HepG2 (cell line): Measurements from ENCODE around the gene SOAT2. TPM values are rescaled to one million over a fixed set of nuclear protein-coding genes. Genes with fewer than 3 reads are reported as not detected.

Experiments
- ARID2 ChIP-seq: sonication (generic); formaldehyde crosslinking; IDR thresholded peaks from 2 replicates; pipeline ENCODE4 v1.8.1; 2022; ENCODE audit warnings: mild to moderate bottlenecking, missing genetic modification reagents, borderline replicate concordance
- CBFB ChIP-seq: sonication (generic); formaldehyde crosslinking; IDR thresholded peaks from 2 replicates; pipeline ENCODE4 v1.4.0; 2020; ENCODE audit warnings: missing genetic modification reagents
- DZIP1 ChIP-seq: sonication (generic); formaldehyde crosslinking; IDR thresholded peaks from 2 replicates; pipeline ENCODE4 v1.5.0; 2020; ENCODE audit warnings: mild to moderate bottlenecking, missing genetic modification reagents
- ESRRA ChIP-seq: sonication (generic); formaldehyde crosslinking; IDR thresholded peaks from 2 replicates; pipeline ENCODE4 v1.5.1; 2020; ENCODE audit warnings: mild to moderate bottlenecking, low read depth, missing genetic modification reagents
- HDAC6 ChIP-seq: fragments of 200-600 bp; sonication (generic); IDR thresholded peaks from 2 replicates; pipeline ENCODE4 v1.7.0; 2017; ENCODE audit warnings: mild to moderate bottlenecking, antibody characterized with exemption, low read length, low read depth
- HNRNPH1 ChIP-seq: fragments of 200-400 bp; formaldehyde crosslinking; optimal IDR thresholded peaks from 2 replicates; pipeline ENCODE3; 2017; ENCODE audit warnings: mild to moderate bottlenecking, low read depth, low read length
- IKZF1 ChIP-seq: fragments of 450-650 bp; IDR thresholded peaks from 2 replicates; pipeline ENCODE4 v1.7.1; 2016
- NFYB ChIP-seq: sonication (generic); formaldehyde crosslinking; IDR thresholded peaks from 2 replicates; pipeline ENCODE4 v1.4.0; 2020; ENCODE audit warnings: missing genetic modification reagents
- NR0B2 ChIP-seq: sonication (generic); formaldehyde crosslinking; IDR thresholded peaks from 2 replicates; pipeline ENCODE4 v1.4.0; 2020; ENCODE audit warnings: mild to moderate bottlenecking, missing genetic modification reagents
- TEF ChIP-seq: sonication (generic); formaldehyde crosslinking; IDR thresholded peaks from 2 replicates; pipeline ENCODE4 v1.5.0; 2020; ENCODE audit warnings: missing genetic modification reagents
- TFDP2 ChIP-seq: sonication (generic); formaldehyde crosslinking; IDR thresholded peaks from 2 replicates; pipeline ENCODE4 v1.4.0; 2020; ENCODE audit warnings: missing genetic modification reagents
- THYN1 ChIP-seq: sonication (generic); formaldehyde crosslinking; IDR thresholded peaks from 2 replicates; pipeline ENCODE4 v1.8.1; 2023; ENCODE audit warnings: low read depth, mild to moderate bottlenecking, moderate library complexity, missing genetic modification reagents, borderline replicate concordance
- U2AF1 ChIP-seq: fragments of 200-400 bp; formaldehyde crosslinking; optimal IDR thresholded peaks from 2 replicates; pipeline ENCODE3; 2017; ENCODE audit warnings: mild to moderate bottlenecking, low read depth, low read length
- ZBTB21 ChIP-seq: sonication (generic); formaldehyde crosslinking; IDR thresholded peaks from 2 replicates; pipeline ENCODE4 v1.4.0; 2020; ENCODE audit warnings: missing genetic modification reagents
- ZNF234 ChIP-seq: sonication (generic); formaldehyde crosslinking; conservative IDR thresholded peaks from 2 replicates; pipeline ENCODE4 v1.5.1; 2020; ENCODE audit warnings: mild to moderate bottlenecking, missing genetic modification reagents
- ZNF331 ChIP-seq: sonication (generic); formaldehyde crosslinking; IDR thresholded peaks from 2 replicates; pipeline ENCODE4 v1.4.0; 2020; ENCODE audit warnings: missing genetic modification reagents
- ZNF543 ChIP-seq: sonication (generic); formaldehyde crosslinking; IDR thresholded peaks from 2 replicates; pipeline ENCODE4 v1.4.0; 2020; ENCODE audit warnings: mild to moderate bottlenecking, missing genetic modification reagents
- ZNF577 ChIP-seq: sonication (generic); formaldehyde crosslinking; IDR thresholded peaks from 2 replicates; pipeline ENCODE4 v1.4.0; 2020; ENCODE audit warnings: mild to moderate bottlenecking, low read depth, missing genetic modification reagents, borderline replicate concordance
- ZNF589 ChIP-seq: sonication (generic); formaldehyde crosslinking; conservative IDR thresholded peaks from 2 replicates; pipeline ENCODE4 v1.8.0; 2022; ENCODE audit warnings: mild to moderate bottlenecking, moderate library complexity, missing genetic modification reagents
- ZNF644 ChIP-seq: IDR thresholded peaks from 2 replicates; pipeline ENCODE4 v1.6.1; 2016; ENCODE audit warnings: low read depth
- ZNF75D ChIP-seq: sonication (generic); formaldehyde crosslinking; IDR thresholded peaks from 2 replicates; pipeline ENCODE4 v1.8.1; 2023; ENCODE audit warnings: missing genetic modification reagents, mild to moderate bottlenecking, borderline replicate concordance
- polyA plus RNA-seq, 8 experiments: library from polyadenylated mRNA; depleted of rRNA in 3 of 8; stranded (reverse) in 7 of 8; unstranded in 1 of 8; fragments of >200 nt; fragmentation: Illumina TruSeq in 4 of 8; extraction: Trizol in 4 of 8; gene quantifications; 2 replicates each; pipeline versions ENCODE4 v1.2.1 to v1.2.3, GENCODE V29; 2011 to 2016; ENCODE audit warnings: low read depth in 4 of 8, missing spikeins in 1 of 8, mixed read lengths in 1 of 8; ENCODE audit not compliant: insufficient read depth in 1 of 8
- total RNA-seq, 5 experiments: library from RNA; depleted of rRNA; stranded (reverse); fragments of >200 nt; fragmentation: Illumina TruSeq; extraction: Trizol; gene quantifications; 2 replicates each; pipeline ENCODE4 v1.2.3, GENCODE V29; 2016; ENCODE audit warnings: low read depth in 1 of 5
- TF ChIP-seq, protein P1 (sequence below): sonication (generic); formaldehyde crosslinking; IDR thresholded peaks from 2 replicates; pipeline ENCODE4 v1.5.1; 2020; ENCODE audit warnings: mild to moderate bottlenecking, moderate library complexity, missing genetic modification reagents
- TF ChIP-seq, protein P2 (sequence below): sonication (generic); formaldehyde crosslinking; IDR thresholded peaks from 2 replicates; pipeline ENCODE4 v1.4.0; 2020; ENCODE audit warnings: missing genetic modification reagents

The SOAT2 gene
- total and polyA plus RNA-seq, 2 of the 13 experiments (the other 11 are each of a cell fraction or from before 2014, with no cell fraction given), result 14.9 to 108 TPM

- TF ChIP-seq DZIP1, result no peak
- TF ChIP-seq ZNF331 (CRISPR knock-in tag), result peak; percentile 73
- TF ChIP-seq ARID2 (CRISPR knock-in tag), result no peak
- TF ChIP-seq, protein P1, sequence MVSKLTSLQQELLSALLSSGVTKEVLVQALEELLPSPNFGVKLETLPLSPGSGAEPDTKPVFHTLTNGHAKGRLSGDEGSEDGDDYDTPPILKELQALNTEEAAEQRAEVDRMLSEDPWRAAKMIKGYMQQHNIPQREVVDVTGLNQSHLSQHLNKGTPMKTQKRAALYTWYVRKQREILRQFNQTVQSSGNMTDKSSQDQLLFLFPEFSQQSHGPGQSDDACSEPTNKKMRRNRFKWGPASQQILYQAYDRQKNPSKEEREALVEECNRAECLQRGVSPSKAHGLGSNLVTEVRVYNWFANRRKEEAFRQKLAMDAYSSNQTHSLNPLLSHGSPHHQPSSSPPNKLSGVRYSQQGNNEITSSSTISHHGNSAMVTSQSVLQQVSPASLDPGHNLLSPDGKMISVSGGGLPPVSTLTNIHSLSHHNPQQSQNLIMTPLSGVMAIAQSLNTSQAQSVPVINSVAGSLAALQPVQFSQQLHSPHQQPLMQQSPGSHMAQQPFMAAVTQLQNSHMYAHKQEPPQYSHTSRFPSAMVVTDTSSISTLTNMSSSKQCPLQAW (CRISPR knock-in tag), result peak; percentile 86
- no peak; the same call in 1 of the 2 replicates for TF ChIP-seq ZBTB21
- TF ChIP-seq CBFB (CRISPR knock-in tag), result no peak
- no peak for TF ChIP-seq ZNF234 (CRISPR knock-in tag)
- TF ChIP-seq ZNF589 (CRISPR knock-in tag), result no peak
- no peak for TF ChIP-seq HNRNPH1
- TF ChIP-seq U2AF1, result no peak
- TF ChIP-seq HDAC6, result no peak
- 0 out of 2 replicates have a peak, but pooled peaks have one; percentile 32 for TF ChIP-seq ZNF644 (CRISPR knock-in tag)
- TF ChIP-seq ZNF577 (CRISPR knock-in tag), result no peak
- no peak for TF ChIP-seq NR0B2
- TF ChIP-seq TEF (CRISPR knock-in tag), result no peak
- TF ChIP-seq, protein P2, sequence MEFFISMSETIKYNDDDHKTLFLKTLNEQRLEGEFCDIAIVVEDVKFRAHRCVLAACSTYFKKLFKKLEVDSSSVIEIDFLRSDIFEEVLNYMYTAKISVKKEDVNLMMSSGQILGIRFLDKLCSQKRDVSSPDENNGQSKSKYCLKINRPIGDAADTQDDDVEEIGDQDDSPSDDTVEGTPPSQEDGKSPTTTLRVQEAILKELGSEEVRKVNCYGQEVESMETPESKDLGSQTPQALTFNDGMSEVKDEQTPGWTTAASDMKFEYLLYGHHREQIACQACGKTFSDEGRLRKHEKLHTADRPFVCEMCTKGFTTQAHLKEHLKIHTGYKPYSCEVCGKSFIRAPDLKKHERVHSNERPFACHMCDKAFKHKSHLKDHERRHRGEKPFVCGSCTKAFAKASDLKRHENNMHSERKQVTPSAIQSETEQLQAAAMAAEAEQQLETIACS (CRISPR knock-in tag), result no peak
- no peak for TF ChIP-seq IKZF1
- no peak for TF ChIP-seq TFDP2
- TF ChIP-seq ZNF543, result no peak
- TF ChIP-seq ESRRA (CRISPR knock-in tag), result peak; percentile 54; the same call in 1 of the 2 replicates
- no peak for TF ChIP-seq ZNF75D (CRISPR knock-in tag)
- TF ChIP-seq THYN1 (CRISPR knock-in tag), result no peak
- TF ChIP-seq NFYB (CRISPR knock-in tag), result no peak
Observed at GRCh38 chr12:53061404-53062010, 41.8 kb upstream of the SOAT2 start (continued).
